Smooth muscle cell (in vitro differentiated cells): Measurements from ENCODE around the gene COL18A1. TPM values are rescaled to one million over a fixed set of nuclear protein-coding genes. Genes with fewer than 3 reads are reported as not detected.
"Not testable (repeated sequence)": the region's sequence is repeated elsewhere in the genome, so short reads cannot be mapped to it uniquely, and the experiment has no call there.

Source experiments
- DNase-seq: peaks from one replicate; lab custom pipeline; 2025; ENCODE audit not compliant: unreplicated experiment; lab: John Stamatoyannopoulos, UW
- H2AFZ ChIP-seq: fragments of 200-600 bp; sonication (generic); 2 replicates; pipeline ENCODE4 v1.6.0; 2016; ENCODE audit warnings: antibody characterized with exemption, low read depth, mild to moderate bottlenecking
- H3F3A ChIP-seq: fragments of 200-600 bp; sonication (generic); 2 replicates; pipeline ENCODE4 v1.6.0; 2017; ENCODE audit warnings: antibody characterized with exemption, low read depth
- H3K27ac ChIP-seq: fragments of 200-600 bp; sonication (generic); 2 replicates; pipeline ENCODE4 v1.5.1; 2016; ENCODE audit warnings: low read depth, mild to moderate bottlenecking
- H3K27me3 ChIP-seq: fragments of 200-600 bp; sonication (generic); 2 replicates; pipeline ENCODE4 v1.6.1; 2016; ENCODE audit warnings: low read depth, mild to moderate bottlenecking
- H3K36me3 ChIP-seq: fragments of 200-600 bp; sonication (generic); 2 replicates; pipeline ENCODE4 v1.5.1; 2016; ENCODE audit warnings: low read depth
- H3K4me1 ChIP-seq: fragments of 200-600 bp; sonication (generic); 2 replicates; pipeline ENCODE4 v1.5.1; 2016; ENCODE audit warnings: low read depth
- H3K4me2 ChIP-seq: fragments of 200-600 bp; sonication (generic); 2 replicates; pipeline ENCODE4 v1.6.0; 2016; ENCODE audit warnings: mild to moderate bottlenecking
- H3K4me3 ChIP-seq: fragments of 200-600 bp; sonication (generic); 2 replicates; pipeline ENCODE4 v1.5.1; 2016; ENCODE audit warnings: mild to moderate bottlenecking
- H3K79me2 ChIP-seq: fragments of 200-600 bp; sonication (generic); 2 replicates; pipeline ENCODE4 v1.6.0; 2016; ENCODE audit warnings: low read depth, mild to moderate bottlenecking
- H3K9ac ChIP-seq: fragments of 200-600 bp; sonication (generic); 2 replicates; pipeline ENCODE4 v1.6.0; 2016; ENCODE audit warnings: low read depth
- H3K9me3 ChIP-seq: fragments of 200-600 bp; sonication (generic); replicated peaks from 2 replicates; pipeline ENCODE4 v1.5.1; 2016; ENCODE audit warnings: low read depth
- H4K20me1 ChIP-seq: fragments of 200-600 bp; sonication (generic); 2 replicates; pipeline ENCODE4 v1.6.0; 2016; ENCODE audit warnings: low read depth
- WGBS: methylation state at CpG from one replicate; pipeline ENCODE4 v1.1.7; 2016; ENCODE audit warnings: low lambda C conversion rate; 5-methylcytosine and 5-hydroxymethylcytosine counted together
- polyA plus RNA-seq: library from polyadenylated mRNA; unstranded; fragments of >200 nt; fragmentation: Nextera tagmentation; extraction: Ambion mirVana; gene quantifications from 2 replicates; pipeline ENCODE4 v1.2.1, GENCODE V29; 2016
- total RNA-seq: library from RNA; depleted of rRNA; stranded (reverse); fragments of >200 nt; gene quantifications from 2 replicates; pipeline ENCODE4 v1.2.3, GENCODE V29; 2014
- TF ChIP-seq, protein P1 (sequence below): fragments of 200-600 bp; sonication (generic); IDR thresholded peaks from 2 replicates; pipeline ENCODE4 v1.5.1; 2017; ENCODE audit warnings: borderline replicate concordance, mild to moderate bottlenecking, antibody characterized with exemption; ENCODE audit not compliant: insufficient read depth, poor library complexity, severe bottlenecking

Gene COL18A1
- total and polyA plus RNA-seq, 2 experiments from 2014 or later = 192 to 485 TPM

DNA sequence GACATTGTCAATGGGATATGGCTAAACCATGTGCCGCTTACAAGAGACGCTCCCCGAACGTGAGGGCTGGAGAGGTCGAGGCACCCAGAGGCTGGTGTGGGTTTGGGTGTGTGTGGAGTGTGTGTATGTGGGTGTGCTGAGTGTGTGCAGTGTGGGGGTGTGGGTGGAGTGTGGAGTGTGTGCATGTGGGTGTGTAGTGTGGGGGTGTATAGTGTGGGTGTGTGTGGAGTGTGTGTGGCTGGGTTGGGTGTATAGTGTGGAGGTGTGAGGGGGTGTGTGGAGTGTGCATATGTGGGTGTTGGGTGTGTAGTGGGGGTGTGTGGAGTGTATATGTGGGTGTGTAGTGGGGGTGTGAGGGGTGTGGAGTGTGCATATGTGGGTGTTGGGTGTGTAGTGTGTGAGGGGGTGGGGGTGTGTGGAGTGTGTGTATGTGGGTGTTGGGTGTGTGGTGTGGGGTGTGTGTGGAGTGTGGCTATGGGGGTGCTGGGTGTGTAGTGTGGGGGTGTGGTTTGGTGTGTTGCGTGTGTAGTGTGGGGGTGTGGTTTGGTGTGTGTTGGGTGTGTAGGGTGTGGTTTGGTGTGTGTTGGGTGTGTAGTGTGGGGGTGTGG, 95.1 kb downstream of the COL18A1 start:
- TF ChIP-seq, protein P1, sequence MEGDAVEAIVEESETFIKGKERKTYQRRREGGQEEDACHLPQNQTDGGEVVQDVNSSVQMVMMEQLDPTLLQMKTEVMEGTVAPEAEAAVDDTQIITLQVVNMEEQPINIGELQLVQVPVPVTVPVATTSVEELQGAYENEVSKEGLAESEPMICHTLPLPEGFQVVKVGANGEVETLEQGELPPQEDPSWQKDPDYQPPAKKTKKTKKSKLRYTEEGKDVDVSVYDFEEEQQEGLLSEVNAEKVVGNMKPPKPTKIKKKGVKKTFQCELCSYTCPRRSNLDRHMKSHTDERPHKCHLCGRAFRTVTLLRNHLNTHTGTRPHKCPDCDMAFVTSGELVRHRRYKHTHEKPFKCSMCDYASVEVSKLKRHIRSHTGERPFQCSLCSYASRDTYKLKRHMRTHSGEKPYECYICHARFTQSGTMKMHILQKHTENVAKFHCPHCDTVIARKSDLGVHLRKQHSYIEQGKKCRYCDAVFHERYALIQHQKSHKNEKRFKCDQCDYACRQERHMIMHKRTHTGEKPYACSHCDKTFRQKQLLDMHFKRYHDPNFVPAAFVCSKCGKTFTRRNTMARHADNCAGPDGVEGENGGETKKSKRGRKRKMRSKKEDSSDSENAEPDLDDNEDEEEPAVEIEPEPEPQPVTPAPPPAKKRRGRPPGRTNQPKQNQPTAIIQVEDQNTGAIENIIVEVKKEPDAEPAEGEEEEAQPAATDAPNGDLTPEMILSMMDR = no peak
- peaks cover 8% of the 10 kb centered on the region for H4K20me1 ChIP-seq
- H3K27me3 ChIP-seq = no peaks in the 10 kb centered on the region
- no peak overlapping the region for H2AFZ ChIP-seq
- WGBS = 97% methylated on average over 5 of the region's 6 CpGs
- H3K9ac ChIP-seq = no peak overlapping the region
- DNase-seq = no peak
- no peaks in the 10 kb centered on the region for H3F3A ChIP-seq
- no peak overlapping the region for H3K27ac ChIP-seq
- no peak overlapping the region for H3K4me3 ChIP-seq
- H3K4me2 ChIP-seq = no peak overlapping the region
- no peaks in the 10 kb centered on the region for H3K36me3 ChIP-seq
- H3K9me3 ChIP-seq = no peaks in the 10 kb centered on the region
- no peaks in the 10 kb centered on the region for H3K4me1 ChIP-seq
- H3K79me2 ChIP-seq = no peaks in the 10 kb centered on the region

DNA sequence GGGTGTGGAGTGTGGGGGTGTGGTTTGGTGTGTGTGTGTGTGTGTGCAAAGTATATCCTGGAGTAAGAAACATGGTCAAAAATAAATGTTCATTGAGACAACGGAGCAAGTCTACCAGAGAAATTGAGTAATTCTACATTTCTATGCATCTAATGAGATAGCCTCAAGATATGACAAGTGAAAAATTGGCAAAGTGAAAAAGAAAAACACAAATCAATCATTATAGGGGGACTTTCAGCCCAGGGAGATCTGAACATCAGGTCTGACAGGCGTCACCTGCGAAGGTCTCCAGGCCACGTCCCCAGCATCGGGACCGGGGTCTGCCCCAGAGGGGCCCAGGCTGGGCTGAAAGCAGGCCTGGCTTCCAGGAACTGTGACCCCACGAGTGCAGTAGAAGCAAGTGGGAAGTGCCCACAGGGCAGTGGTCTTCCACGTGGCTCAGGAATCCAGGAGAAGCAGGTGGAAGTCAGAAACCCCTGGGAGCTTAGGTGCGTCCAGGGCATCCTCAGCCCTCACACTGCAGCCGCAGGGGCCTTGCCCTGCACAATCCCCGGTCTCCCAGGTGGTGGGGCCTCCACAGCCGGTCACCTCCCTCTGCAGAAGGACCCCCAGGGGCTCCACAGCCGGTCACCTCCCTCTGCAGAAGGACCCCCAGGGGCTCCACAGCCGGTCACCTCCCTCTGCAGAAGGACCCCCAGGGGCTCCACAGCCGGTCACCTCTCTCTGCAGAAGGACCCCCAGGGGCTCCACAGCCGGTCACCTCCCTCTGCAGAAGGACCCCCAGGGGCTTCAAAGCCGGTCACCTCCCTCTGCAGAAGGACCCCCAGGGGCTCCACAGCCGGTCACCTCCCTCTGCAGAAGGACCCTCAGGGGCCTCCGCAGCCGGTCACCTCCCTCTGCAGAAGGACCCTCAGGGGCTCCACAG, 96.4 kb downstream of the COL18A1 start:
- WGBS = 98% methylated on average over 13 of the region's 20 CpGs
- H3K36me3 ChIP-seq, H3K4me2 ChIP-seq, H3K9ac ChIP-seq, H3K9me3 ChIP-seq, DNase-seq, H4K20me1 ChIP-seq, H3K4me1 ChIP-seq, H3K27ac ChIP-seq, H3K4me3 ChIP-seq, H3K27me3 ChIP-seq, H2AFZ ChIP-seq, H3F3A ChIP-seq, H3K79me2 ChIP-seq: not testable (repeated sequence)

DNA sequence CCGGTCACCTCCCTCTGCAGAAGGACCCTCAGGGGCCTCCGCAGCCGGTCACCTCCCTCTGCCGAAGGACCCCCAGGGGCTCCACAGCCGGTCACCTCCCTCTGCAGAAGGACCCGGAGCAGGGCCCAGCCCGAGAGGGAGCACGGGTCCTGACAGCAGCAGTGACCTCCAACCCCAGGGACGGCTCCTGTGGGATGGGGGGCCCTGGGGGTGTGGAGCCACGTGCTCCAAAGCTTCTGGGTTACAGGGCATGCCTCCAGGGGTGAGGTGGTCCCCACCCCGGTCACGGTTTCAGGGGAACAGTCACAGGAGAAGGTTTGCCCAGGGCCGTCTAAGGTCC, 97.0 kb downstream of the COL18A1 start:
- no peak overlapping the region for H3K4me3 ChIP-seq
- WGBS = 95% methylated on average over 13 of the region's 13 CpGs
- H2AFZ ChIP-seq = no peak overlapping the region
- no peaks in the 10 kb centered on the region for H3K36me3 ChIP-seq
- H3K4me1 ChIP-seq = no peaks in the 10 kb centered on the region
- H3K9me3 ChIP-seq = no peaks in the 10 kb centered on the region
- no peaks in the 10 kb centered on the region for H3K27me3 ChIP-seq
- peaks cover 6% of the 10 kb centered on the region for H4K20me1 ChIP-seq
- H3K79me2 ChIP-seq = no peaks in the 10 kb centered on the region
- H3K27ac ChIP-seq = no peak overlapping the region
- H3F3A ChIP-seq = no peaks in the 10 kb centered on the region
- no peak overlapping the region for H3K9ac ChIP-seq
- H3K4me2 ChIP-seq = no peak overlapping the region
- TF ChIP-seq, protein P1 = no peak
- DNase-seq = no peak

DNA sequence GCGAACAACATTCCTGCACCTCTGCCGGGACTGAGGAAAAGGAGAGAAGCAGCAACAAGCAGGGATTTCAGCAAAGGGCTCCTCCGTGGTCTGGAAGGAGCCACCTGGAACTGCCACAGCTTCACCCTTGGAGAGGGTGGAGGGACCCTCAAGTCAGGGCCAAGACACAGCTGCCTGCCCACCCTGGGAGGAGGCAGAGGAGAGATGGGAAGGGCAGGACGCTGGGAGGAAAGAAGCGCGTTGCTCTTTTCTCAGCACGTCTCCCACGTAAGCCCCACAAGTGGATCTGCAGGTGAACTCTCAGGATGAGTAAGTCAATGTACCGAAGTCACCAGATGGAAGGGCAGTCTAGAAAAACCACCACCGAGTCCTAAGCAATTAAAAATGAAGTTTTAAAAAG, 97.6 kb downstream of the COL18A1 start:
- Histone ChIP-seq H3K4me3 (no peak overlapping the region), H3K9ac (no peak overlapping the region), H3K27ac (no peak overlapping the region), H3K36me3 (no peaks in the 10 kb centered on the region), H3K79me2 (no peaks in the 10 kb centered on the region), H3K4me2 (no peak overlapping the region), H3F3A (no peaks in the 10 kb centered on the region), H4K20me1 (peaks cover 2% of the 10 kb centered on the region), H3K27me3 (no peaks in the 10 kb centered on the region), H3K4me1 (no peaks in the 10 kb centered on the region), H3K9me3 (no peaks in the 10 kb centered on the region), H2AFZ (no peak overlapping the region)
- no peak for DNase-seq
- 96% methylated on average over 10 of the region's 10 CpGs for WGBS
- TF ChIP-seq, protein P1 = no peak

DNA sequence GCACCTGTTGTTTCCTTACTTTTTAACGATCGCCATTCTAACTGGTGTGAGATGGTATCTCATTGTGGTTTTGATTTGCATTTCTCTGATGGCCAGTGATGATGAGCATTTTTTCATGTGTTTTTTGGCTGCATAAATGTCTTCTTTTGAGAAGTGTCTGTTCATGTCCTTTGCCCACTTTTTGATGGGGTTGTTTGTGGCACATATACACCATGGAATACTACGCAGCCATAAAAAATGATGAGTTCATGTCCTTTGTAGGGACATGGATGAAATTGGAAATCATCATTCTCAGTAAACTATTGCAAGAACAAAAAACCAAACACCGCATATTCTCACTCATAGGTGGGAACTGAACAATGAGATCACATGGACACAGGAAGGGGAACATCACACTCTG, 98.3 kb downstream of the COL18A1 start:
- DNase-seq, H4K20me1 ChIP-seq, H3K4me2 ChIP-seq, H3K79me2 ChIP-seq, H3K9me3 ChIP-seq, H2AFZ ChIP-seq, H3K27ac ChIP-seq, H3K27me3 ChIP-seq, H3K4me1 ChIP-seq, H3F3A ChIP-seq, H3K9ac ChIP-seq, H3K36me3 ChIP-seq, H3K4me3 ChIP-seq: not testable (repeated sequence)
- 84% methylated on average over 4 of the region's 4 CpGs for WGBS
